OCI-LY3 (cell line): ENCODE measurements around the gene IQSEC1.

Source experiments
- H2AFZ ChIP-seq: fragments of 200-600, 300-600 bp; shearing (Covaris generic); 2 replicates; pipeline ENCODE4 v1.6.0; 2014; ENCODE audit warnings: antibody characterized with exemption, low read depth, low read length
- H3K27ac ChIP-seq: fragments of 200-600, 300-600 bp; sonication (generic); 2 replicates; pipeline ENCODE4 v1.5.1; 2014; ENCODE audit warnings: mild to moderate bottlenecking, low read length, moderate library complexity, mixed read lengths
- H3K27me3 ChIP-seq: fragments of 200-600, 300-600 bp; sonication (generic); 2 replicates; pipeline ENCODE4 v1.6.1; 2014; ENCODE audit warnings: low read depth, low read length, mixed read lengths
- H3K36me3 ChIP-seq: fragments of 200-600, 300-600 bp; sonication (generic); replicated peaks from 2 replicates; pipeline ENCODE3; 2014; ENCODE audit warnings: low read depth, low read length, mixed read lengths
- H3K4me1 ChIP-seq: fragments of 300-600, 200-600 bp; sonication (generic); 2 replicates; pipeline ENCODE4 v1.6.1; 2014; ENCODE audit warnings: low read length, mixed read lengths
- H3K4me2 ChIP-seq: fragments of 200-600, 300-600 bp; sonication (generic); 2 replicates; pipeline ENCODE4 v1.6.1; 2014; ENCODE audit warnings: low read length, mixed read lengths
- H3K4me3 ChIP-seq: fragments of 300-600, 200-600 bp; sonication (generic); 2 replicates; pipeline ENCODE4 v1.5.1; 2014; ENCODE audit warnings: antibody characterized with exemption, mild to moderate bottlenecking, low read length, moderate library complexity
- H3K79me2 ChIP-seq: fragments of 300-600, 200-600 bp; shearing (Covaris generic); 2 replicates; pipeline ENCODE4 v1.6.1; 2014; ENCODE audit warnings: mild to moderate bottlenecking, low read length, mixed read lengths
- H3K9ac ChIP-seq: fragments of 300-600, 200-600 bp; shearing (Covaris generic); 2 replicates; pipeline ENCODE4 v1.6.0; 2014; ENCODE audit warnings: mild to moderate bottlenecking, low read length, moderate library complexity
- H3K9me3 ChIP-seq: fragments of 200-600, 300-600 bp; shearing (Covaris generic); 2 replicates; pipeline ENCODE4 v1.6.1; 2014; ENCODE audit warnings: low read length, mixed read lengths; ENCODE audit not compliant: insufficient read depth
- H4K20me1 ChIP-seq: fragments of 200-600, 300-600 bp; sonication (generic); 2 replicates; pipeline ENCODE4 v1.6.1; 2016; ENCODE audit warnings: low read length, mixed read lengths; ENCODE audit not compliant: insufficient read depth
- EZH2phosphoT487 ChIP-seq: fragments of 200-600 bp; shearing (Covaris generic); IDR thresholded peaks from 2 replicates; pipeline ENCODE4 v1.6.1; 2018; ENCODE audit warnings: antibody characterized with exemption, mixed run types, low read depth
- TF ChIP-seq, protein P1 (sequence below): fragments of 200-600, 300-600 bp; sonication (generic); IDR thresholded peaks from 2 replicates; pipeline ENCODE4 v1.5.1; 2014; ENCODE audit warnings: antibody characterized with exemption, low read length, low read depth

The IQSEC1 gene

DNA sequence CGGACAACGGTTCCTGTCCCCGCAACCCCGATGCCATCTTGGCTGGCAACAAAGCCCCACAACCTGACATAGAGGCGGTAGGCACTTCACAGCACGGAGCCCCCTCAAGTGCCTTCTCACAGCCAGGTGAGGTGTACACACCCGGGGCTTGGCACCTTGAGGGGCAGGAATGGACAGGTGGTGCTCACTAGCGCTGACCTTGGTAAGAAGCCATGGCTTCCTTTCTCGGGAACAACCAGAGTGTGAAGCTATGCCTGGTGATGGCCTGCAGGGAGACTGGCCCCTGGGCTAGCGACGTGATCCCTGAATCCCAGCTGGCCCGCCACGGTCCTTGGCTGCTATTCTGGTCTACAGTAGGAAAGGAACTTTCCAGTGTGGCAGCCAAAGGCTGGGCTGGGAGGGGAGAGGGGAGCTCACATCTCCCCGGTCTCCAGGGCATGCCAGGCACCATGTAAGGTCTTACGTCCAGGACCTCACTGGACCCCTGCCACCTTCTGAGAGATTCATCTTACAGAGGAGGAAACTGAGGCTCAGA lies 161.3 kb downstream of the IQSEC1 start:
- Histone ChIP-seq H3K79me2 (peaks cover 3% of the 10 kb centered on the region; the same call in 1 of the 2 replicates), H3K9ac (no peak overlapping the region), H3K36me3 (peaks cover 94% of the 10 kb centered on the region), H3K27me3 (no peaks in the 10 kb centered on the region), H3K9me3 (no peaks in the 10 kb centered on the region), H3K4me3 (no peak overlapping the region), H4K20me1 (peaks cover 62% of the 10 kb centered on the region), H2AFZ (no peak overlapping the region), H3K4me2 (no peak overlapping the region), H3K27ac (no peak overlapping the region), H3K4me1 (no peaks in the 10 kb centered on the region)
- TF ChIP-seq, protein P1, sequence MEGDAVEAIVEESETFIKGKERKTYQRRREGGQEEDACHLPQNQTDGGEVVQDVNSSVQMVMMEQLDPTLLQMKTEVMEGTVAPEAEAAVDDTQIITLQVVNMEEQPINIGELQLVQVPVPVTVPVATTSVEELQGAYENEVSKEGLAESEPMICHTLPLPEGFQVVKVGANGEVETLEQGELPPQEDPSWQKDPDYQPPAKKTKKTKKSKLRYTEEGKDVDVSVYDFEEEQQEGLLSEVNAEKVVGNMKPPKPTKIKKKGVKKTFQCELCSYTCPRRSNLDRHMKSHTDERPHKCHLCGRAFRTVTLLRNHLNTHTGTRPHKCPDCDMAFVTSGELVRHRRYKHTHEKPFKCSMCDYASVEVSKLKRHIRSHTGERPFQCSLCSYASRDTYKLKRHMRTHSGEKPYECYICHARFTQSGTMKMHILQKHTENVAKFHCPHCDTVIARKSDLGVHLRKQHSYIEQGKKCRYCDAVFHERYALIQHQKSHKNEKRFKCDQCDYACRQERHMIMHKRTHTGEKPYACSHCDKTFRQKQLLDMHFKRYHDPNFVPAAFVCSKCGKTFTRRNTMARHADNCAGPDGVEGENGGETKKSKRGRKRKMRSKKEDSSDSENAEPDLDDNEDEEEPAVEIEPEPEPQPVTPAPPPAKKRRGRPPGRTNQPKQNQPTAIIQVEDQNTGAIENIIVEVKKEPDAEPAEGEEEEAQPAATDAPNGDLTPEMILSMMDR = no peak
- no peak for TF ChIP-seq EZH2phosphoT487

DNA sequence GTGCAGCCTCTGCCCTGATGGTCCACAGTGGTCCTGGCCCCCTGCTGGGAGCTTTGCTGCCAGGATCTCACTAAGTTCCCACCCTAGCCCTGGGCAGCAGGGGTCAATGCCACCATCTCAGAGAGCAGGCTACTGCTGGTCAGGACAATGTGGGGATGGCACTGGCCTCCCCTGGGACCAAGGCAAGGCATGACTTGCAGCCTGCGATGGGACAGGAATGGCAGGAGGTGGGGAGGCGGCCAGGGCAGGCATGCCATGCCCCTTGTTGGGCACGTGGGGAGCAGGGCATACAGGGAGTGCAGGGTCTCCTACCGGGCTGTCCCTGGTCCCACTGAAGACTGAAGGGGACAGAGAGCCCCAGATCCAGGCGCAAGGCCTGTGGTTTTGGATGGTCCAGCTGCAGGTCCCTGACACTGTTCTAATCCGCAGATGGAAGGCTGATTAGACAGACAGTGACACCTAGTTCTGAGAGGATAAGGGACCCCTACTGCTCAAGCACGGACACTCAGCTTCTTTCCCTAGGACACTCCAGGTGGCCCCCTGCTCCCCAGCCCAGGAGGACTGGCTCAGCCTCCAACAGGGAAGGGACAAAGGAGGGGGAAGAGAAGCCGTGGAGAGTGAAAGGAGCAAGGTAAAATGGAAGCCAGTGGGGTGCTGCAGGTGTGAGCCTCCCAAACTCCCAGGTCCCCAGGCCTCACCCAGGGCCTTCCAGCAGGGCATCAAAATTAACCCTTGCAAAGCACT lies 162.7 kb downstream of the IQSEC1 start:
- Histone ChIP-seq H4K20me1 (peaks cover 61% of the 10 kb centered on the region), H3K79me2 (no peaks in the 10 kb centered on the region), H3K4me1 (no peaks in the 10 kb centered on the region), H2AFZ (no peak overlapping the region), H3K27ac (no peak overlapping the region), H3K27me3 (no peaks in the 10 kb centered on the region), H3K9me3 (no peaks in the 10 kb centered on the region), H3K9ac (no peak overlapping the region), H3K4me3 (no peak overlapping the region), H3K4me2 (no peak overlapping the region), H3K36me3 (peaks cover 96% of the 10 kb centered on the region)
- TF ChIP-seq EZH2phosphoT487 = no peak
- TF ChIP-seq, protein P1 = no peak

DNA sequence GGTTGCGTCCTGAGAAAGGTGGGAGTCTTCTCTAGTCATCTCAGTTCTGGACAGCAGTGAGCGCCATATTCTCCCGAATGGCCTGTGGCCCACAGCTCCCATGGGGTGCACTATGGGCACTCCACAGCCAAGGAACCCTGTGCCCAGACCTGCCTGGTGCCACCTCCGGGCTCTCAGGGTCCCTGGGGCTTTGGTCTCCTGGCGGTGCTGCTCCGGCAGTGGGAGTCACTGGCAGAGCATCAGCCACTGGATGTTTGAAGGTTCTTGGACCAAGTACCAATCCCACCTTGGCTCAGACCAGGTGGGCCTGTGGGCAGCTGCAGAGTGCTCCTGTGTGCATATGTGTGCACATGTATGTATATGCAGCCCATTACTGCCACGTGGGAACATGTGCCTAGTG lies 163.5 kb downstream of the IQSEC1 start:
- Histone ChIP-seq H4K20me1 (peaks cover 61% of the 10 kb centered on the region), H3K9me3 (no peaks in the 10 kb centered on the region), H3K9ac (no peak overlapping the region), H3K4me1 (no peaks in the 10 kb centered on the region), H2AFZ (no peak overlapping the region), H3K36me3 (peaks cover 96% of the 10 kb centered on the region), H3K79me2 (no peaks in the 10 kb centered on the region), H3K4me3 (no peak overlapping the region), H3K4me2 (no peak overlapping the region), H3K27ac (no peak overlapping the region), H3K27me3 (no peaks in the 10 kb centered on the region)
- TF ChIP-seq EZH2phosphoT487 = no peak
- TF ChIP-seq, protein P1 = no peak

DNA sequence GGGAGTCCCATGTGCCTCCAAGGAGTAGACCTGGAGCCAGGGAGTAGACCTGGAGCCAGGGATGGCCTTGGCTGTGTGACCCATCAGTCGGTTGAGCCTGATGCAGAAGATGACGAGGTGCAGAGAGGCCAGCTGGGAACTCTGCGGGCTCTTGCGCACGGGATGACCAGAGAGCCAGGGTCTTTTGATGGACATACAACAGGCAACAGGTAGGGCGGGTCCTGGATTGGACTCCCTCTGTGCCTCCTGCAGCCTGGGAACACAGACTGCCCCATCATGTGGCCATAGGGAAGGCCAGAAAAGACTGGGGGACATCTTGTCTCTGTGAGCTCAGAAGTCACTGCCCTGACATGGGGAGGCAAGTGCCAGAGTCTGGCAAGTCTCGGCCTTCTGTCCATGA lies 164.4 kb downstream of the IQSEC1 start:
- TF ChIP-seq, protein P1 = no peak
- TF ChIP-seq EZH2phosphoT487 = no peak
- no peak overlapping the region for H3K4me2 ChIP-seq
- H3K4me3 ChIP-seq = no peak overlapping the region
- no peaks in the 10 kb centered on the region for H3K79me2 ChIP-seq
- H3K9me3 ChIP-seq = no peaks in the 10 kb centered on the region
- H3K27me3 ChIP-seq = no peaks in the 10 kb centered on the region
- H4K20me1 ChIP-seq = peaks cover 69% of the 10 kb centered on the region
- peaks cover 97% of the 10 kb centered on the region for H3K36me3 ChIP-seq
- no peak overlapping the region for H3K27ac ChIP-seq
- H2AFZ ChIP-seq = no peak overlapping the region
- no peaks in the 10 kb centered on the region for H3K4me1 ChIP-seq
- no peak overlapping the region for H3K9ac ChIP-seq
